ENCODE measurements around the gene CA11. TPM values are rescaled to one million over a fixed set of nuclear protein-coding genes. Genes with fewer than 3 reads are reported as not detected.
A peak's percentile ranks its signal among the peaks of the same experiment; 100 is the strongest.

The CA11 gene
- total and polyA plus RNA-seq, 2 of the 8 experiments (the other 6 are each of a cell fraction or from before 2014, with no cell fraction given) = 51.7 to 71.4 TPM

- H4K20me1 ChIP-seq (replicated peaks in 1 of 2; ENCODE audit: control insufficient read depth in 1 of 2, insufficient read depth in 2 of 2, low read length in 2 of 2) = no peaks in the 10 kb centered on the region
- FAIRE-seq (no peak), DNase-seq (ENCODE audit: low read depth in 1 of 2, low spot score in 2 of 2) (no peak)
- no peak overlapping the region for H4K5ac ChIP-seq (ENCODE audit: insufficient read length, low read depth, low read length)
- H3K18ac ChIP-seq (ENCODE audit: extremely low read depth, low read length) = no peak overlapping the region
- H4K91ac ChIP-seq (replicated peaks; ENCODE audit: insufficient read length, low read length) = no peak overlapping the region
- no peak overlapping the region for H3K14ac ChIP-seq (ENCODE audit: insufficient read length)
- no peak overlapping the region for H3K4me3 ChIP-seq (ENCODE audit: extremely low read depth in 1 of 4, insufficient read depth in 2 of 4, low read depth in 3 of 4, low read length in 4 of 4)
- no peak overlapping the region for H3K23ac ChIP-seq (ENCODE audit: insufficient read length)
- CTCF ChIA-PET (ENCODE audit: partially characterized antibody) = interaction anchor here (0.9 to 16.8 kb wide), 9 partner anchors 17 to 141 kb away, joined by 3 to 353 read pairs (median 8); partner anchors contain the start of genes FAM83E, RPL18 and SPACA4
- H3K79me1 ChIP-seq (ENCODE audit: low read depth, low read length) = no peaks in the 10 kb centered on the region
- H3K4me1 ChIP-seq (replicated peaks in 1 of 4; ENCODE audit: control insufficient read depth in 3 of 4, insufficient read depth in 4 of 4, low read length in 3 of 4) = peaks cover 0 to 4% (median 1%) of the 10 kb centered on the region in 4 experiments; a peak in 3 of 7 replicates
- POLR2A ChIA-PET (ENCODE audit: partially characterized antibody) = interaction anchor here (0.6 to 16.9 kb wide), 6 partner anchors 15 to 182 kb away, joined by 3 to 175 read pairs (median 4); partner anchors contain the start of genes FAM83E, RPL18 and SPHK2
- TF ChIP-seq RAD21 (IDR thresholded peaks at IDR 0.05 in 1 of 2, conservative IDR thresholded peaks at IDR 0.05 in 1 of 2; ENCODE audit: low read depth in 2 of 2, low read length in 2 of 2) = peak; percentile 38 to 53
- peak in 2 of 3 experiments; percentile 51 to 90; a peak in 3 of 4 replicates for TF ChIP-seq CTCF (IDR thresholded peaks at IDR 0.05; ENCODE audit: control extremely low read depth in 1 of 3, insufficient read depth in 1 of 3, low read depth in 1 of 3, low read length in 3 of 3)
- no peak for TF ChIP-seq RBBP5 (IDR thresholded peaks at IDR 0.05; ENCODE audit: borderline replicate concordance, low read depth, low read length)
- no peak for TF ChIP-seq ATF2 (IDR thresholded peaks at IDR 0.05; ENCODE audit: low read length)
- TF ChIP-seq NANOG (IDR thresholded peaks at IDR 0.05; ENCODE audit: insufficient read depth, low read depth, low read length, poor library complexity, severe bottlenecking) = no peak
- no peak for TF ChIP-seq HDAC6 (IDR thresholded peaks at IDR 0.05; ENCODE audit: low read depth, low read length)
- H3K4me2 ChIP-seq (ENCODE audit: insufficient read depth in 1 of 2, low read depth in 2 of 2, low read length in 2 of 2) = no peak overlapping the region
- WGBS, 2 experiments (ENCODE audit: extremely low coverage in 1 of 2, insufficient coverage in 1 of 2, insufficient read length in 1 of 2, insufficient replicate concordance in 2 of 2, low coverage in 1 of 2, low lambda C conversion rate in 2 of 2, missing lambda C conversion rate in 1 of 2) = 83% methylated on average over 4 of the region's 5 CpGs; no CpG with 5 or more reads in 1 of the 2 experiments
- peaks cover 0 to 7% (median 1%) of the 10 kb centered on the region in 4 experiments; a peak in 2 of 7 replicates for H3K27me3 ChIP-seq (replicated peaks in 1 of 4; ENCODE audit: control insufficient read depth in 3 of 4, extremely low read depth in 1 of 4, insufficient read depth in 3 of 4, low read length in 3 of 4)
- H4K8ac ChIP-seq (ENCODE audit: extremely low read depth, insufficient read depth, low read length) = no peak overlapping the region
- H3K23me2 ChIP-seq (ENCODE audit: low read depth, low read length) = peaks cover 5% of the 10 kb centered on the region; the same call in 1 of the 2 replicates
- H3K9ac ChIP-seq (replicated peaks in 1 of 4; ENCODE audit: extremely low read depth in 1 of 4, low read depth in 3 of 4, low read length in 3 of 4) = no peak overlapping the region
- H2AFZ ChIP-seq (ENCODE audit: low read length) = no peak overlapping the region
- no peak overlapping the region for H3K4ac ChIP-seq (replicated peaks; ENCODE audit: insufficient read length, low read depth, low read length)
- H3K79me2 ChIP-seq (ENCODE audit: control insufficient read depth in 1 of 2, insufficient read depth in 2 of 2, low read length in 2 of 2) = no peaks in the 10 kb centered on the region
- no peaks in the 10 kb centered on the region for H3K36me3 ChIP-seq (ENCODE audit: control insufficient read depth in 2 of 4, insufficient read depth in 4 of 4, low read length in 3 of 4)
- H2BK12ac ChIP-seq (ENCODE audit: low read depth, low read length) = no peak overlapping the region
- no peak overlapping the region for H2BK20ac ChIP-seq (ENCODE audit: low read length)
- no peak overlapping the region for H2BK5ac ChIP-seq (ENCODE audit: low read depth, low read length)
- H2BK15ac ChIP-seq (ENCODE audit: low read length) = no peak overlapping the region
- H3K9me3 ChIP-seq (ENCODE audit: insufficient read depth in 2 of 2, low read depth in 1 of 2, low read length in 1 of 2) = no peaks in the 10 kb centered on the region
- no peak overlapping the region for H2BK120ac ChIP-seq (replicated peaks; ENCODE audit: low read depth, low read length)
- no peak overlapping the region for H3K27ac ChIP-seq (ENCODE audit: low read depth, low read length)
- H3K56ac ChIP-seq (replicated peaks; ENCODE audit: insufficient read length, low read depth, low read length) = no peak overlapping the region
- H2AK5ac ChIP-seq (ENCODE audit: low read depth, low read length) = 0 out of 2 replicates have a peak overlapping the region, but pooled peaks have one; percentile 6
These were observed 55.0 kb downstream of the CA11 start for GRCh38 chr19:48591021-48591420.

All from H1 (cell line).